ENCODE data around the gene LPAR1. TPM values are rescaled to one million over a fixed set of nuclear protein-coding genes. Genes with fewer than 3 reads are reported as not detected.

LPAR1 gene
- total and polyA plus RNA-seq, 2 of the 8 experiments (the other 6 are each of a cell fraction or from before 2014, with no cell fraction given): 3.4 to 5.1 TPM

DNA sequence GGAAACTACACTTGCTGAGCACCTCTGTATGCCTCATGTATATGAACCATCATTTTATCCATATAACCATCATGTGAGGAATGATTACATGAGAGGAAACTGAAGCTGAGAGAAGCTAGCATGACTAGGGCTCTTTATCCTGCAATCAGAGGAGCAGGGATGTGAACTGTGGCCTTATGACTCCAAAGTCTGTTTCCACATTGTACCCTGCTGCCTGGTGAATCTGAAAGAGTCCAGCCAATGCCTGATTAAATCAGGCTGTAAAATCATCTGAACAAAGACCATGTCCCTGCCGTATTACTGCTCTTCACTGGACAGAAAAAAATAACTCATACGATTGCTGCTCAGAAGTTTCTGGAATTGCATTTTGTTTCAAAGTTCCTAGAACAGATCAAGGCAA lies 67.0 kb downstream of the LPAR1 start (continued):
- TF ChIP-seq ATF2 (IDR thresholded peaks at IDR 0.05; ENCODE audit: low read length) (no peak), TEAD4 (IDR thresholded peaks at IDR 0.05; ENCODE audit: low read depth, low read length) (no peak), CREB1 (IDR thresholded peaks at IDR 0.05) (no peak)
